Thyroid gland (tissue), 4 donors: ENCODE data around the gene IL19.

ENCODE experiments used
- CTCF ChIP-seq, 6 experiments: fragments of 200-600 bp in 3 of 6; fragments of 450-650 bp in 3 of 6; sonication (generic) in 3 of 6; IDR thresholded peaks; one replicate each; pipeline ENCODE4 v1.5.1; 2016 to 2019; ENCODE audit warnings: antibody characterized with exemption in 6 of 6, mild to moderate bottlenecking in 2 of 6, inconsistent platforms in 1 of 6, moderate library complexity in 1 of 6
- POLR2A ChIP-seq, 2 donors: fragments of 450-650 bp; IDR thresholded peaks; one replicate each; pipeline ENCODE4 v1.6.1; 2017; ENCODE audit warnings: antibody characterized with exemption in 2 of 2, mild to moderate bottlenecking in 2 of 2, moderate library complexity in 1 of 2

GRCh38 chr1:206833106-206833680 is 62.6 kb downstream of the IL19 start:
- no peak for TF ChIP-seq CTCF (IDR thresholded peaks at IDR 0.05)
- TF ChIP-seq POLR2A (IDR thresholded peaks at IDR 0.05), result no peak
